GM19455 (cell line): Measurements from ENCODE around the gene CFAP77.

Experiments
- ATAC-seq: cut with Tn5 transposase; IDR thresholded peaks from one replicate; pipeline ENCODE4 v1.9.1; 2021; ENCODE audit not compliant: unreplicated experiment

The CFAP77 gene

GRCh38 chr9:132407196-132407595 lies 2.8 kb upstream of the CFAP77 start:
- ATAC-seq, result no peak

GRCh38 chr9:132408521-132408920 lies 1.5 kb upstream of the CFAP77 start:
- no peak for ATAC-seq

GRCh38 chr9:132410642-132411041 lies 631 bp downstream of the CFAP77 start:
- ATAC-seq, result no peak

- ATAC-seq, result no peak
Measured at GRCh38 chr9:132411091-132411508, 1.1 kb downstream of the CFAP77 start.

GRCh38 chr9:132412089-132412488 lies 2.1 kb downstream of the CFAP77 start:
- ATAC-seq, result no peak

- ATAC-seq, result no peak
Measured at GRCh38 chr9:132413926-132414325, 3.9 kb downstream of the CFAP77 start.

- ATAC-seq, result no peak
Measured at GRCh38 chr9:132414731-132415130, 4.7 kb downstream of the CFAP77 start.

- ATAC-seq, result no peak
Measured at GRCh38 chr9:132415181-132415580, 5.2 kb downstream of the CFAP77 start.

- ATAC-seq, result no peak
Measured at GRCh38 chr9:132418726-132419363, 8.8 kb downstream of the CFAP77 start.

- ATAC-seq, result no peak
Measured at GRCh38 chr9:132422574-132422973, 12.6 kb downstream of the CFAP77 start.

GRCh38 chr9:132423503-132423902 lies 13.5 kb downstream of the CFAP77 start:
- ATAC-seq, result no peak

GRCh38 chr9:132424857-132425674 lies 15.1 kb downstream of the CFAP77 start:
- ATAC-seq, result no peak

GRCh38 chr9:132425675-132426062 lies 15.7 kb downstream of the CFAP77 start:
- no peak for ATAC-seq

GRCh38 chr9:132426639-132427414 lies 16.8 kb downstream of the CFAP77 start:
- no peak for ATAC-seq

GRCh38 chr9:132430998-132431397 lies 21.0 kb downstream of the CFAP77 start:
- no peak for ATAC-seq

GRCh38 chr9:132434881-132435280 lies 24.9 kb downstream of the CFAP77 start:
- ATAC-seq, result no peak

- ATAC-seq, result no peak
Measured at GRCh38 chr9:132439153-132439552, 29.1 kb downstream of the CFAP77 start.

GRCh38 chr9:132440735-132441134 lies 30.7 kb downstream of the CFAP77 start:
- no peak for ATAC-seq

GRCh38 chr9:132441404-132441803 lies 31.4 kb downstream of the CFAP77 start:
- ATAC-seq, result no peak

GRCh38 chr9:132443951-132444607 lies 34.1 kb downstream of the CFAP77 start:
- ATAC-seq, result no peak

GRCh38 chr9:132446887-132447286 lies 36.9 kb downstream of the CFAP77 start:
- ATAC-seq, result no peak
